ENCODE measurements around the gene DPAGT1. TPM values are rescaled to one million over a fixed set of nuclear protein-coding genes. Genes with fewer than 3 reads are reported as not detected.
A peak's percentile ranks its signal among the peaks of the same experiment; 100 is the strongest.

DPAGT1 gene
- polyA plus RNA-seq (2011; rRNA removed) (67.4 and 75.6 TPM in 2 replicates), polyA minus RNA-seq (2011; rRNA and poly(A)+ RNA removed) (48.9 and 101 TPM in 2 replicates)

DNA sequence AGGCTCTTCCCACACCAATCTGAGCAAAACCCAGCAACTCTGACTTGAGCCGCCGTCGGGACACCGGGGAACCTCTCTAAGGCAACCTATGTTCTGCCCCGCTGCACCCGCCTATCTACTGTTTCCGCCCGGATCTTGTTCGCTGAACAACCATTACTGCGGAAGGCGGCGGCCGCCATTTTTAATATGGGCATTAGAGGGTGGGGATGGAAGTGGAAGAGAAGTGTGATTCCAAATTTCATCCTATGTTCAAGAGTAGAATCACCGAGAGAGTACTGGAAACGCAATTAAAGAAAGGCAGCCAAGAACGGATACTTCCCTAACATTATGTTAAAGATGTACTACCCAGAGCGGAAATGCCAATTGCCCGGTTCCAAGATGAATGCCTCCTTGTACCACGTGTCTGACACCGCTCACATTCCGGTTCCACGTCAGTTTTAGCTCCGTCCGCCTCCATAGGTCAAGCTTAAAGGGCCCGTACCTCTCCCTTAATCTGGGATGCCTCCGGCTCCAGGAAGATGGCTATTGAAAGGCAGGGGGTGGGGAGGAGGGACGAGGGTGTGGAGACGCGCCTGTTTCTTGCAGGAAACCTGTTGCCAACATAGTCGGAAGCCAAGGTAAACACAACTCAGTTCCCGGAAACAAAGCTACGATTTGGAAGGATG lies at the start of gene DPAGT1:
Gene DPAGT1, minus strand, starts transcription at position 95 of the 665 bp plus-strand sequence. CDS start 198 bp downstream, outside the sequence.
- DNase-seq (ENCODE audit: low read depth), result peak; percentile 80
- TF ChIP-seq, protein P1, sequence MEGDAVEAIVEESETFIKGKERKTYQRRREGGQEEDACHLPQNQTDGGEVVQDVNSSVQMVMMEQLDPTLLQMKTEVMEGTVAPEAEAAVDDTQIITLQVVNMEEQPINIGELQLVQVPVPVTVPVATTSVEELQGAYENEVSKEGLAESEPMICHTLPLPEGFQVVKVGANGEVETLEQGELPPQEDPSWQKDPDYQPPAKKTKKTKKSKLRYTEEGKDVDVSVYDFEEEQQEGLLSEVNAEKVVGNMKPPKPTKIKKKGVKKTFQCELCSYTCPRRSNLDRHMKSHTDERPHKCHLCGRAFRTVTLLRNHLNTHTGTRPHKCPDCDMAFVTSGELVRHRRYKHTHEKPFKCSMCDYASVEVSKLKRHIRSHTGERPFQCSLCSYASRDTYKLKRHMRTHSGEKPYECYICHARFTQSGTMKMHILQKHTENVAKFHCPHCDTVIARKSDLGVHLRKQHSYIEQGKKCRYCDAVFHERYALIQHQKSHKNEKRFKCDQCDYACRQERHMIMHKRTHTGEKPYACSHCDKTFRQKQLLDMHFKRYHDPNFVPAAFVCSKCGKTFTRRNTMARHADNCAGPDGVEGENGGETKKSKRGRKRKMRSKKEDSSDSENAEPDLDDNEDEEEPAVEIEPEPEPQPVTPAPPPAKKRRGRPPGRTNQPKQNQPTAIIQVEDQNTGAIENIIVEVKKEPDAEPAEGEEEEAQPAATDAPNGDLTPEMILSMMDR (IDR thresholded peaks at IDR 0.05; ENCODE audit: insufficient read depth, low read depth, low read length), result no peak
- CTCF ChIA-PET, result interaction anchor here (0.7 to 2.2 kb wide), 11 partner anchors 21 to 236 kb away, joined by 3 to 10 read pairs (median 4); partner anchors contain the start of gene TRAPPC4
- Histone ChIP-seq H3K4me3 (ENCODE audit: low read depth, low read length) (peak within 1 kb of the TSS; percentile 76), H3K27me3 (ENCODE audit: control insufficient read depth, insufficient read depth, low read length) (no peaks in the 10 kb centered on the region), H3K36me3 (ENCODE audit: control insufficient read depth, insufficient read depth, low read length) (peaks cover 4% of the 10 kb centered on the region)
- POLR2A ChIA-PET, result interaction anchor here (0.6 to 1.0 kb wide), 5 partner anchors 9 to 291 kb away, joined by 3 to 14 read pairs (median 9); no protein-coding TSS in a partner anchor

DNA sequence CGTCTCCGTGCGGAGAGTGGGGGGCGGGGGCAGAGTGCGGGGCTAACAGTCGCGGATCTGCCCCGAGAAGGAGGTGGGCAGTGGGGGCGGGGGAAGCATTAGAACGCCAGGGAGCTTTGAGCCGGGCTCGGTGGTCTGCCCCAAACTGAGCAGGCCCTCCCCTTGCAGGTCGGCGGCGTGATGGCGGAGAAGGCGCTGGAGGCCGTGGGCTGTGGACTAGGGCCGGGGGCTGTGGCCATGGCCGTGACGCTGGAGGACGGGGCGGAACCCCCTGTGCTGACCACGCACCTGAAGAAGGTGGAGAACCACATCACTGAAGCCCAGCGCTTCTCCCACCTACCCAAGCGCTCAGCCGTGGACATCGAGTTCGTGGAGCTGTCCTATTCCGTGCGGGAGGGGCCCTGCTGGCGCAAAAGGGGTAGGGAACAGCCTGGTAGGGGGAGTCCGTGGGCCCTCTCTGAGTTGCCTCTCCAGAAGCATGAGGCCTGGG lies 48.2 kb upstream of the DPAGT1 start:
- H3K27me3 ChIP-seq (ENCODE audit: control insufficient read depth, insufficient read depth, low read length), result peaks cover 20% of the 10 kb centered on the region
- H3K4me3 ChIP-seq (ENCODE audit: low read depth, low read length), result peak overlapping the region; percentile 54; the same call in 1 of the 2 replicates
- H3K36me3 ChIP-seq (ENCODE audit: control insufficient read depth, insufficient read depth, low read length), result no peaks in the 10 kb centered on the region
- CTCF ChIA-PET, result interaction anchor here (1.0 to 2.4 kb wide), 3 partner anchors 10 to 47 kb away, joined by 3 to 12 read pairs (median 8); no protein-coding TSS in a partner anchor
- POLR2A ChIA-PET, result interaction anchor here (0.9 kb wide), 1 partner anchor 54 kb away, joined by 3 read pairs; a partner anchor contains a TSS
- TF ChIP-seq, protein P1 (IDR thresholded peaks at IDR 0.05; ENCODE audit: insufficient read depth, low read depth, low read length), result no peak
- DNase-seq (ENCODE audit: low read depth), result no peak

DNA sequence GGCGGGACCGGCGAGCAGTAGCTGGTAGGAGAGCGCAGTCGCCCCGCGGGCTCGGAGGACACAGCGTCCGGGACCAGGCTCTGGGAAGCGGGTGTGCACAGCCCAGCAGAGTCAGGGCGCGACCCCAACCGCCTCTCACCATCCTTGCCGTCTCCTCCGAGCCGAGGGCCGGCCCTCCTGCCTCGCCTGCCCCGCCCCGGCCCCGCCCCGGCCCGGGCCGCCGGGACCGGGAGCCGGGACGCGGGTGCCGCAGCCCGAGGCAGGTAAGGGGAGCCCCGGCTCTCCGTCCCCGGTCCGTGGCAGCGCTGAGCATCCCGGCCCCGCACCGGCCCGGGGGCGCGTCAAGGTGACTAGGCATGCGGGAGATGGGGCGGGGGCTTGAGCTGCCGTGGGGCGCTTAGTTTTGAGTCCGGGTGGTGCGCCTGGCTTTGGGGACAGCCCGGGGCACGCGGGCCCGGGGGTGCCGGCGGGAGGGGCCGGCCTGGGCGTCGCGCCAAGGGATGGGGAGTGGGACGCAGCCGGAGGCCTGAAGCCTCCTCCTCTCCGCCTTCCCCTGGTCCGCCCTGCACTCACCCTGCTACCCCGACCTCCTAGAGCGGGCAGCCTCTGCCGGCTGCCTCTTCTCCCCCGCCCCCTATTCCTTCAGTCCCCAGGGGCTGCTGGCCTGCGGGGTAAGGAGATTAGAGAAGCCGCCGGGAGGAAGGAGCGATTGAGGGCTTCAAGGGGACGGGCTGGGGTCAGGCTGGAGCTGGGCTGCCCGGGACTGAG lies 47.5 kb upstream of the DPAGT1 start, which contains the start of gene ABCG4:
Gene ABCG4, plus strand, starts transcription at position 35 of the 768 bp plus-strand sequence. CDS start 914 bp downstream, outside the sequence.
- peaks cover 17% of the 10 kb centered on the region for H3K27me3 ChIP-seq (ENCODE audit: control insufficient read depth, insufficient read depth, low read length)
- H3K36me3 ChIP-seq (ENCODE audit: control insufficient read depth, insufficient read depth, low read length), result no peaks in the 10 kb centered on the region
- CTCF ChIA-PET, result interaction anchor here (0.6 to 2.4 kb wide), 4 partner anchors 8 to 48 kb away, joined by 3 to 12 read pairs (median 6); no protein-coding TSS in a partner anchor
- POLR2A ChIA-PET, result interaction anchor here (0.9 kb wide), 1 partner anchor 54 kb away, joined by 3 read pairs; a partner anchor contains a TSS
- peak within 1 kb of the TSS; percentile 54 for H3K4me3 ChIP-seq (ENCODE audit: low read depth, low read length)
- DNase-seq (ENCODE audit: low read depth), result no peak
- TF ChIP-seq, protein P1 (IDR thresholded peaks at IDR 0.05; ENCODE audit: insufficient read depth, low read depth, low read length), result no peak

DNA sequence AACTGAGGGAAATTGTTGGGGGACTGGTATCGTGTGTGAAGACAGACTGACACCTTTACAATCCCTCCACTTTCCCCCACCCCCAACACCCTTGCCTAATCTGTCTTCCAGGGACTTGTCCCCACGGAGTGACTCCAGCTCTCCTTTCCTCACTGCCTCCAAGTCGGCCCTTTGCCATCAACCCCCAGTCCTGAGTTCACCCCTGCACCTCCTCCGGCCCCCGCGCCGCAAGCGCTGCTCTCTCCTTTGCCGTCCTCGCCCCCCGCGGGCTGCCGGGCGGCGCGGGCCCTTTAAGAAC lies 47.0 kb upstream of the DPAGT1 start:
- CTCF ChIA-PET, result interaction anchor here (0.6 to 2.4 kb wide), 5 partner anchors 8 to 48 kb away, joined by 3 to 12 read pairs (median 6); no protein-coding TSS in a partner anchor
- POLR2A ChIA-PET, result interaction anchor here (0.9 kb wide), 1 partner anchor 53 kb away, joined by 3 read pairs; a partner anchor contains a TSS
- peak overlapping the region; percentile 54 for H3K4me3 ChIP-seq (ENCODE audit: low read depth, low read length)
- peaks cover 17% of the 10 kb centered on the region for H3K27me3 ChIP-seq (ENCODE audit: control insufficient read depth, insufficient read depth, low read length)
- TF ChIP-seq, protein P1 (IDR thresholded peaks at IDR 0.05; ENCODE audit: insufficient read depth, low read depth, low read length), result no peak
- DNase-seq (ENCODE audit: low read depth), result no peak
- no peaks in the 10 kb centered on the region for H3K36me3 ChIP-seq (ENCODE audit: control insufficient read depth, insufficient read depth, low read length)
